Left lobe of liver (tissue), 2 donors: ENCODE data around the gene PARVA. TPM values are rescaled to one million over a fixed set of nuclear protein-coding genes. Genes with fewer than 3 reads are reported as not detected.
"Not testable (repeated sequence)": the region's sequence is repeated elsewhere in the genome, so short reads cannot be mapped to it uniquely, and the experiment has no call there.

Experiments
- ATAC-seq: fragments of 200-7000 bp; cut with Tn5 transposase; one replicate; pipeline ENCODE4 v1.9.1; 2020; ENCODE audit warnings: mild to moderate bottlenecking, moderate library complexity
- DNase-seq: peaks from one replicate; pipeline ENCODE4 v3.0.0-alpha.2; 2020; ENCODE audit warnings: low spot score
- total RNA-seq: library from RNA; stranded (reverse); gene quantifications from one replicate; pipeline ENCODE4 v1.2.1, GENCODE V29; 2021
- donor health status: DM: no; HTN: no; CAD: no; lungs with moderate emphysema.
- donor health status: DM: no; HTN: yes; CAD: no.

The PARVA gene
- 22.4 TPM for total RNA-seq

GRCh38 chr11:12377106-12377823, at the start of gene PARVA:
Gene PARVA (plus strand): TSS chr11:12377571. CDS start chr11:12377648, 77 bp downstream.
- ATAC-seq (peak; percentile 77), DNase-seq (peak; percentile 64)

- ATAC-seq (no peak), DNase-seq (no peak)
Measured at GRCh38 chr11:12329169-12329568, 48.2 kb upstream of the PARVA start.

GRCh38 chr11:12329797-12330196, 47.6 kb upstream of the PARVA start:
- DNase-seq (no peak), ATAC-seq (no peak)

GRCh38 chr11:12330485-12331231, 46.7 kb upstream of the PARVA start:
- no peak for DNase-seq
- peak; percentile 14 for ATAC-seq

- DNase-seq, result peak; percentile 79
- ATAC-seq, result peak; percentile 99
Measured at GRCh38 chr11:12331239-12331874, 46.0 kb upstream of the PARVA start.

- no peak for ATAC-seq
Measured at GRCh38 chr11:12343526-12343925, 33.8 kb upstream of the PARVA start.

GRCh38 chr11:12353534-12353933, 23.8 kb upstream of the PARVA start:
- no peak for DNase-seq
- ATAC-seq, result no peak

More at GRCh38 chr11:12343526-12343925, 33.8 kb upstream of the PARVA start:
- no peak for DNase-seq

- DNase-seq (no peak), ATAC-seq (no peak)
Measured at GRCh38 chr11:12354750-12355545, 22.4 kb upstream of the PARVA start.

GRCh38 chr11:12356944-12357655, 20.3 kb upstream of the PARVA start:
- ATAC-seq (no peak), DNase-seq (no peak)

GRCh38 chr11:12357697-12358096, 19.7 kb upstream of the PARVA start:
- not testable (repeated sequence) for DNase-seq, ATAC-seq

GRCh38 chr11:12358302-12359188, 18.8 kb upstream of the PARVA start:
- ATAC-seq (no peak), DNase-seq (no peak)

GRCh38 chr11:12359761-12360160, 17.6 kb upstream of the PARVA start:
- no peak for DNase-seq
- no peak for ATAC-seq

- no peak for ATAC-seq
- no peak for DNase-seq
Measured at GRCh38 chr11:12361682-12362081, 15.7 kb upstream of the PARVA start.

GRCh38 chr11:12362857-12363256, 14.5 kb upstream of the PARVA start:
- ATAC-seq (no peak), DNase-seq (no peak)

- DNase-seq (no peak), ATAC-seq (no peak)
Measured at GRCh38 chr11:12363373-12363772, 14.0 kb upstream of the PARVA start.

GRCh38 chr11:12365965-12366575, 11.3 kb upstream of the PARVA start:
- not testable (repeated sequence) for DNase-seq, ATAC-seq

- not testable (repeated sequence) for ATAC-seq, DNase-seq
Measured at GRCh38 chr11:12367057-12367456, 10.3 kb upstream of the PARVA start.

GRCh38 chr11:12372111-12372510, 5.3 kb upstream of the PARVA start:
- DNase-seq (no peak), ATAC-seq (no peak)

- no peak for DNase-seq
- no peak for ATAC-seq
Measured at GRCh38 chr11:12375720-12376119, 1.7 kb upstream of the PARVA start.
